Naive thymus-derived CD8-positive, alpha-beta T cell (primary cell): ENCODE data around the gene WDR36. TPM values are rescaled to one million over a fixed set of nuclear protein-coding genes. Genes with fewer than 3 reads are reported as not detected.

Experiments
- ATAC-seq, 2 donors: fragments of 150-1000 bp; cut with Tn5 transposase in 1 of 2; sonication (Bioruptor Pico), chemical (Tn5 transposase) in 1 of 2; 1 replicate in 1 of 2; 2 replicates in 1 of 2; pipeline ENCODE4 v1.10.0; 2021; ENCODE audit warnings: mild to moderate bottlenecking in 2 of 2, moderate library complexity in 2 of 2
- POLR2A ChIA-PET: fragments of 350-600 bp; sonication (Branson Sonifier 250); formaldehyde crosslinking; loops from one replicate; lab custom pipeline; 2021; ENCODE audit warnings: antibody characterized with exemption; lab: Charles Lee
- DNase-seq, 10 donors: peaks; one replicate each; pipeline versions ENCODE4 v3.0.0 to v3.0.0-alpha.2; 2020 to 2022
- H3K27ac Mint-ChIP-seq, 10 donors: one replicate each; pipeline ENCODE4 v1.8.0; 2020 to 2022; ENCODE audit warnings: mild to moderate bottlenecking in 10 of 10, mixed read lengths in 10 of 10, moderate library complexity in 4 of 10, inconsistent platforms in 1 of 10
- H3K27me3 Mint-ChIP-seq, 5 donors: one replicate each; pipeline ENCODE4 v1.8.0; 2021 to 2022; ENCODE audit warnings: mixed read lengths in 5 of 5
- H3K36me3 Mint-ChIP-seq, 3 donors: one replicate each; pipeline ENCODE4 v1.8.0; 2020 to 2022; ENCODE audit warnings: mixed read lengths in 3 of 3, mild to moderate bottlenecking in 2 of 3, inconsistent platforms in 1 of 3
- H3K4me1 Mint-ChIP-seq, 4 donors: one replicate each; pipeline ENCODE4 v1.8.0; 2021 to 2022; ENCODE audit warnings: mixed read lengths in 4 of 4
- H3K4me3 Mint-ChIP-seq, 10 donors: one replicate each; pipeline ENCODE4 v1.8.0; 2020 to 2022; ENCODE audit warnings: mild to moderate bottlenecking in 10 of 10, mixed read lengths in 10 of 10, moderate library complexity in 6 of 10, inconsistent platforms in 1 of 10
- H3K9me3 Mint-ChIP-seq, 9 donors: one replicate each; pipeline ENCODE4 v1.8.0; 2020 to 2022; ENCODE audit warnings: mixed read lengths in 9 of 9, mild to moderate bottlenecking in 3 of 9, inconsistent platforms in 1 of 9, moderate library complexity in 1 of 9
- polyA plus RNA-seq, 3 donors: library from polyadenylated mRNA; unstranded; fragments of 300-500 nt; fragmentation: Illumina TruSeq; gene quantifications; one replicate each; pipeline ENCODE4 v1.2.3, GENCODE V29; 2021
- total RNA-seq, 8 experiments: library from RNA in 2 of 8; stranded (reverse) in 2 of 8; gene quantifications; one replicate each; pipeline ENCODE4 v1.2.3 and lab custom pipeline; 2021 to 2026

The WDR36 gene
- total and polyA plus RNA-seq, 5 experiments from 2014 or later = 18.0 to 36.7 (median 25.2) TPM

- ATAC-seq = peak; percentile 79 to 95
- Mint-ChIP-seq H3K4me3 (peak overlapping the region; percentile 88 to 96 (median 93)), H3K36me3 (peaks cover 0 to 1% (median 0%) of the 10 kb centered on the region in 3 donors), H3K9me3 (no peaks in the 10 kb centered on the region), H3K4me1 (peaks cover 6 to 38% (median 34%) of the 10 kb centered on the region in 4 donors), H3K27ac (peak overlapping the region in 9 of 10 donors; percentile 5 to 79 (median 36)), H3K27me3 (peaks cover 35 to 85% (median 64%) of the 10 kb centered on the region in 5 donors)
- POLR2A ChIA-PET = no interaction called here
- DNase-seq = peak; percentile 11 to 78 (median 42)
These were observed 19.0 kb upstream of the WDR36 start for GRCh38 chr5:111072949-111073682.

- H3K9me3 Mint-ChIP-seq = no peaks in the 10 kb centered on the region
These were observed 17.9 kb upstream of the WDR36 start for GRCh38 chr5:111074244-111074643.

GRCh38 chr5:111075520-111075919, 16.6 kb upstream of the WDR36 start:
- DNase-seq (no peak), ATAC-seq (no peak)
- no peak overlapping the region for H3K27ac Mint-ChIP-seq
- peaks cover 27 to 70% (median 46%) of the 10 kb centered on the region in 5 donors for H3K27me3 Mint-ChIP-seq
- H3K36me3 Mint-ChIP-seq = peaks cover 0 to 1% (median 0%) of the 10 kb centered on the region in 3 donors
- no peak overlapping the region for H3K4me3 Mint-ChIP-seq
- peaks cover 6 to 25% (median 25%) of the 10 kb centered on the region in 4 donors for H3K4me1 Mint-ChIP-seq
- no peaks in the 10 kb centered on the region for H3K9me3 Mint-ChIP-seq
- POLR2A ChIA-PET = no interaction called here

More at GRCh38 chr5:111074244-111074643, 17.9 kb upstream of the WDR36 start:
- POLR2A ChIA-PET = no interaction called here
- Mint-ChIP-seq H3K4me3 (peak overlapping the region in 8 of 10 donors; percentile 24 to 96 (median 93)), H3K36me3 (peaks cover 0 to 1% (median 0%) of the 10 kb centered on the region in 3 donors), H3K4me1 (peaks cover 6 to 37% (median 34%) of the 10 kb centered on the region in 4 donors), H3K27ac (no peak overlapping the region), H3K27me3 (peaks cover 31 to 83% (median 57%) of the 10 kb centered on the region in 5 donors)
- ATAC-seq = no peak
- no peak for DNase-seq

GRCh38 chr5:111076091-111076490, 16.1 kb upstream of the WDR36 start:
- Mint-ChIP-seq H3K27me3 (peaks cover 25 to 68% (median 42%) of the 10 kb centered on the region in 5 donors), H3K27ac (no peak overlapping the region)
- DNase-seq = no peak

GRCh38 chr5:111077678-111078077, 14.5 kb upstream of the WDR36 start:
- DNase-seq (no peak), ATAC-seq (no peak)
- Mint-ChIP-seq H3K27me3 (peaks cover 24 to 68% (median 33%) of the 10 kb centered on the region in 5 donors), H3K36me3 (peaks cover 0 to 1% (median 0%) of the 10 kb centered on the region in 3 donors), H3K27ac (no peak overlapping the region), H3K4me3 (no peak overlapping the region), H3K4me1 (peaks cover 6 to 16% (median 12%) of the 10 kb centered on the region in 4 donors), H3K9me3 (peaks cover 0 to 5% (median 0%) of the 10 kb centered on the region in 9 donors)
- POLR2A ChIA-PET = no interaction called here

More at GRCh38 chr5:111076091-111076490, 16.1 kb upstream of the WDR36 start:
- Mint-ChIP-seq H3K9me3 (no peaks in the 10 kb centered on the region), H3K36me3 (peaks cover 0 to 1% (median 0%) of the 10 kb centered on the region in 3 donors), H3K4me1 (peaks cover 6 to 20% (median 19%) of the 10 kb centered on the region in 4 donors), H3K4me3 (no peak overlapping the region)
- POLR2A ChIA-PET = no interaction called here
- ATAC-seq = no peak

- no peak overlapping the region for H3K4me3 Mint-ChIP-seq
- H3K27me3 Mint-ChIP-seq = peaks cover 27 to 66% (median 28%) of the 10 kb centered on the region in 5 donors
- peaks cover 0 to 1% (median 0%) of the 10 kb centered on the region in 3 donors for H3K36me3 Mint-ChIP-seq
- H3K27ac Mint-ChIP-seq = no peak overlapping the region
- ATAC-seq (no peak), DNase-seq (no peak)
- H3K9me3 Mint-ChIP-seq = peaks cover 0 to 9% (median 0%) of the 10 kb centered on the region in 9 donors
- no peaks in the 10 kb centered on the region for H3K4me1 Mint-ChIP-seq
- POLR2A ChIA-PET = no interaction called here
These were observed 12.3 kb upstream of the WDR36 start for GRCh38 chr5:111079846-111080245.

- Mint-ChIP-seq H3K4me1 (no peaks in the 10 kb centered on the region), H3K27me3 (peaks cover 16 to 45% (median 22%) of the 10 kb centered on the region in 5 donors), H3K9me3 (peaks cover 0 to 9% (median 0%) of the 10 kb centered on the region in 9 donors), H3K27ac (no peak overlapping the region), H3K4me3 (no peak overlapping the region), H3K36me3 (no peaks in the 10 kb centered on the region)
- POLR2A ChIA-PET = interaction anchor here (0.7 kb wide), 1 partner anchor 362 kb away, joined by 3 read pairs; no protein-coding TSS in a partner anchor
- ATAC-seq = no peak
- DNase-seq = no peak
These were observed 8.8 kb upstream of the WDR36 start for GRCh38 chr5:111083323-111083722.

- Mint-ChIP-seq H3K27me3 (peaks cover 2 to 3% (median 3%) of the 10 kb centered on the region in 5 donors), H3K9me3 (peaks cover 0 to 9% (median 0%) of the 10 kb centered on the region in 9 donors), H3K4me3 (no peak overlapping the region), H3K27ac (no peak overlapping the region), H3K4me1 (peaks cover 22 to 50% (median 44%) of the 10 kb centered on the region in 4 donors), H3K36me3 (peaks cover 4 to 56% (median 5%) of the 10 kb centered on the region in 3 donors)
- ATAC-seq (no peak), DNase-seq (no peak)
- POLR2A ChIA-PET = no interaction called here
These were observed 3.8 kb downstream of the WDR36 start for GRCh38 chr5:111095982-111096381.

- POLR2A ChIA-PET = no interaction called here
- no peaks in the 10 kb centered on the region for H3K27me3 Mint-ChIP-seq
- no peak overlapping the region for H3K27ac Mint-ChIP-seq
- H3K4me3 Mint-ChIP-seq = no peak overlapping the region
- H3K4me1 Mint-ChIP-seq = peaks cover 8 to 24% (median 20%) of the 10 kb centered on the region in 4 donors
- H3K9me3 Mint-ChIP-seq = no peaks in the 10 kb centered on the region
- ATAC-seq (no peak), DNase-seq (no peak)
- H3K36me3 Mint-ChIP-seq = peaks cover under 1 to 85% (median 22%) of the 10 kb centered on the region in 3 donors
These were observed 7.1 kb downstream of the WDR36 start for GRCh38 chr5:111099058-111099778.

GRCh38 chr5:111106320-111106948, 14.3 kb downstream of the WDR36 start:
- Mint-ChIP-seq H3K27ac (peak overlapping the region in 2 of 10 donors; percentile 22 to 63), H3K36me3 (peaks cover 9 to 88% (median 55%) of the 10 kb centered on the region in 3 donors), H3K4me3 (no peak overlapping the region), H3K4me1 (peaks cover 0 to 7% (median 0%) of the 10 kb centered on the region in 4 donors), H3K27me3 (no peaks in the 10 kb centered on the region), H3K9me3 (no peaks in the 10 kb centered on the region)
- POLR2A ChIA-PET = no interaction called here
- ATAC-seq = no peak
- DNase-seq = no peak

GRCh38 chr5:111107371-111107770, 15.2 kb downstream of the WDR36 start:
- POLR2A ChIA-PET = no interaction called here
- no peak for DNase-seq
- Mint-ChIP-seq H3K4me3 (no peak overlapping the region), H3K27me3 (no peaks in the 10 kb centered on the region), H3K36me3 (peaks cover 9 to 89% (median 60%) of the 10 kb centered on the region in 3 donors), H3K9me3 (no peaks in the 10 kb centered on the region), H3K4me1 (peaks cover 0 to 7% (median 0%) of the 10 kb centered on the region in 4 donors), H3K27ac (peak overlapping the region in 1 of 10 donors; percentile 79)
- ATAC-seq = no peak

- no peak for ATAC-seq
- POLR2A ChIA-PET = no interaction called here
- peaks cover 5 to 81% (median 27%) of the 10 kb centered on the region in 3 donors for H3K36me3 Mint-ChIP-seq
These were observed 19.8 kb downstream of the WDR36 start for GRCh38 chr5:111111956-111112355.

More at GRCh38 chr5:111111956-111112355, 19.8 kb downstream of the WDR36 start:
- DNase-seq = no peak
- Mint-ChIP-seq H3K4me1 (peaks cover 0 to 6% (median 3%) of the 10 kb centered on the region in 4 donors), H3K27me3 (no peaks in the 10 kb centered on the region), H3K4me3 (no peak overlapping the region), H3K27ac (no peak overlapping the region), H3K9me3 (no peaks in the 10 kb centered on the region)
